H1 (cell line): ENCODE data around the gene INO80C. TPM values are rescaled to one million over a fixed set of nuclear protein-coding genes. Genes with fewer than 3 reads are reported as not detected.

Experiments
- CTCF ChIA-PET: fragments of 300-600 bp; sonication (Branson Sonifier 250); formaldehyde crosslinking; loops from one replicate; lab custom pipeline; 2021; ENCODE audit not compliant: partially characterized antibody; lab: Charles Lee
- POLR2A ChIA-PET: fragments of 300-600 bp; sonication (Branson Sonifier 250); formaldehyde crosslinking; loops from one replicate; lab custom pipeline; 2021; ENCODE audit warnings: inconsistent platforms; ENCODE audit not compliant: partially characterized antibody; lab: Charles Lee
- DNase-seq, 2 experiments: peaks; one replicate each; pipeline versions ENCODE4 v3.0.0 to v3.0.0-alpha.2; 2010 to 2022; ENCODE audit warnings: low spot score in 2 of 2, low read depth in 1 of 2, mixed read lengths in 1 of 2
- FAIRE-seq: peaks from 2 replicates; lab custom pipeline; 2011; peaks lifted over from hg19 to GRCh38; lab: Jason Lieb, UNC
- H2AFZ ChIP-seq: 2 replicates; pipeline ENCODE4 v1.8.1; 2012; ENCODE audit warnings: low read length, inconsistent platforms
- H2AK5ac ChIP-seq: 2 replicates; pipeline ENCODE4 v1.6.1; 2013; ENCODE audit warnings: low read depth, low read length
- H2BK120ac ChIP-seq: replicated peaks from 2 replicates; pipeline ENCODE3; 2013; ENCODE audit warnings: low read depth, low read length, inconsistent platforms
- H2BK12ac ChIP-seq: 2 replicates; pipeline ENCODE4 v1.6.1; 2013; ENCODE audit warnings: low read depth, low read length
- H2BK15ac ChIP-seq: 2 replicates; pipeline ENCODE4 v1.6.1; 2013; ENCODE audit warnings: low read length
- H2BK20ac ChIP-seq: 2 replicates; pipeline ENCODE4 v1.6.1; 2013; ENCODE audit warnings: low read length
- H2BK5ac ChIP-seq: 2 replicates; pipeline ENCODE4 v1.6.1; 2013; ENCODE audit warnings: low read depth, low read length
- H3K14ac ChIP-seq: 2 replicates; pipeline ENCODE4 v1.6.1; 2013; ENCODE audit warnings: inconsistent platforms; ENCODE audit not compliant: insufficient read length
- H3K18ac ChIP-seq: 2 replicates; pipeline ENCODE4 v1.6.1; 2013; ENCODE audit warnings: low read length; ENCODE audit errors: extremely low read depth
- H3K23ac ChIP-seq: 2 replicates; pipeline ENCODE4 v1.6.1; 2013; ENCODE audit warnings: inconsistent platforms; ENCODE audit not compliant: insufficient read length
- H3K23me2 ChIP-seq: 2 replicates; pipeline ENCODE4 v1.6.1; 2013; ENCODE audit warnings: low read depth, low read length
- H3K27ac ChIP-seq: 2 replicates; pipeline ENCODE4 v1.6.1; 2011; ENCODE audit warnings: low read depth, low read length, inconsistent platforms
- H3K27me3 ChIP-seq, 4 experiments: replicated peaks in 1 of 4; 1 replicate in 1 of 4; 2 replicates in 3 of 4; pipeline versions ENCODE4 v1.6.1 to v1.8.1; 2011 to 2013; ENCODE audit warnings: low read length in 3 of 4, mild to moderate bottlenecking in 3 of 4, inconsistent platforms in 2 of 4, mixed read lengths in 2 of 4, moderate library complexity in 1 of 4; ENCODE audit not compliant: control insufficient read depth in 3 of 4, insufficient read depth in 3 of 4; ENCODE audit errors: extremely low read depth in 1 of 4
- H3K36me3 ChIP-seq, 4 experiments: 2 replicates each; pipeline versions ENCODE4 v1.6.1 to v1.8.1; 2011 to 2013; ENCODE audit warnings: mild to moderate bottlenecking in 4 of 4, low read length in 3 of 4, moderate library complexity in 2 of 4, control low read depth in 1 of 4, inconsistent platforms in 1 of 4; ENCODE audit not compliant: insufficient read depth in 4 of 4, control insufficient read depth in 2 of 4
- H3K4ac ChIP-seq: replicated peaks from 2 replicates; pipeline ENCODE3; 2013; ENCODE audit warnings: low read length, low read depth, mixed read lengths, inconsistent platforms; ENCODE audit not compliant: insufficient read length
- H3K4me1 ChIP-seq, 4 experiments: replicated peaks in 1 of 4; 1 replicate in 1 of 4; 2 replicates in 3 of 4; pipeline versions ENCODE4 v1.6.1 to v1.8.1; 2011 to 2013; ENCODE audit warnings: low read length in 3 of 4, inconsistent platforms in 2 of 4, mixed read lengths in 1 of 4; ENCODE audit not compliant: insufficient read depth in 4 of 4, control insufficient read depth in 3 of 4
- H3K4me2 ChIP-seq, 2 experiments: 2 replicates each; pipeline versions ENCODE4 v1.6.1 to v1.8.1; 2011 to 2013; ENCODE audit warnings: low read depth in 2 of 2, low read length in 2 of 2, control low read depth in 1 of 2, inconsistent platforms in 1 of 2, mild to moderate bottlenecking in 1 of 2; ENCODE audit not compliant: insufficient read depth in 1 of 2
- H3K4me3 ChIP-seq, 4 experiments: fragments of 200-600, 300-600 bp in 1 of 4; sonication (generic), shearing (Covaris generic), sonication (Bioruptor Twin) in 1 of 4; 2 replicates each; pipeline versions ENCODE4 v1.5.1 to v1.8.1; 2011 to 2016; ENCODE audit warnings: low read length in 4 of 4, low read depth in 3 of 4, control low read depth in 2 of 4, inconsistent platforms in 2 of 4, mild to moderate bottlenecking in 2 of 4, mixed read lengths in 1 of 4, moderate library complexity in 1 of 4; ENCODE audit not compliant: insufficient read depth in 2 of 4; ENCODE audit errors: extremely low read depth in 1 of 4
- H3K56ac ChIP-seq: replicated peaks from 2 replicates; pipeline ENCODE3; 2013; ENCODE audit warnings: low read depth, mild to moderate bottlenecking, mixed read lengths, low read length, inconsistent platforms; ENCODE audit not compliant: insufficient read length
- H3K79me1 ChIP-seq: 2 replicates; pipeline ENCODE4 v1.6.1; 2013; ENCODE audit warnings: low read depth, low read length, control low read depth
- H3K79me2 ChIP-seq, 2 experiments: 2 replicates each; pipeline versions ENCODE4 v1.6.1 to v1.8.1; 2012 to 2013; ENCODE audit warnings: low read length in 2 of 2, mild to moderate bottlenecking in 2 of 2, inconsistent platforms in 1 of 2; ENCODE audit not compliant: insufficient read depth in 2 of 2, control insufficient read depth in 1 of 2
- H3K9ac ChIP-seq, 4 experiments: replicated peaks in 1 of 4; 1 replicate in 1 of 4; 2 replicates in 3 of 4; pipeline versions ENCODE4 v1.6.1 to v1.8.1; 2011 to 2013; ENCODE audit warnings: low read depth in 3 of 4, low read length in 3 of 4, control low read depth in 2 of 4, mild to moderate bottlenecking in 2 of 4, moderate library complexity in 2 of 4, inconsistent platforms in 1 of 4; ENCODE audit errors: extremely low read depth in 1 of 4
- H3K9me3 ChIP-seq, 2 experiments: 2 replicates each; pipeline versions ENCODE4 v1.6.1 to v1.8.1; 2012 to 2013; ENCODE audit warnings: mild to moderate bottlenecking in 2 of 2, moderate library complexity in 2 of 2, control low read depth in 1 of 2, inconsistent platforms in 1 of 2, low read depth in 1 of 2, low read length in 1 of 2, mixed read lengths in 1 of 2; ENCODE audit not compliant: insufficient read depth in 2 of 2
- H4K20me1 ChIP-seq, 2 experiments: replicated peaks in 1 of 2; 2 replicates each; pipeline versions ENCODE3 to v1.8.1; 2011 to 2013; ENCODE audit warnings: inconsistent platforms in 2 of 2, low read length in 2 of 2, mild to moderate bottlenecking in 1 of 2; ENCODE audit not compliant: insufficient read depth in 2 of 2, control insufficient read depth in 1 of 2
- H4K5ac ChIP-seq: 2 replicates; pipeline ENCODE4 v1.6.1; 2013; ENCODE audit warnings: low read length, low read depth, mixed read lengths, inconsistent platforms; ENCODE audit not compliant: insufficient read length
- H4K8ac ChIP-seq: 2 replicates; pipeline ENCODE4 v1.8.0; 2013; ENCODE audit warnings: mild to moderate bottlenecking, moderate library complexity, low read length, inconsistent platforms; ENCODE audit not compliant: insufficient read depth; ENCODE audit errors: extremely low read depth
- H4K91ac ChIP-seq: replicated peaks from 2 replicates; pipeline ENCODE3; 2013; ENCODE audit warnings: low read length, mixed read lengths, inconsistent platforms; ENCODE audit not compliant: insufficient read length
- CBX8 ChIP-seq: fragments of 300-800, 300-1000 bp; sonication (generic); IDR thresholded peaks from 2 replicates; pipeline ENCODE4 v1.7.1; 2016; ENCODE audit warnings: low read depth, low read length, borderline replicate concordance
- JUN ChIP-seq: IDR thresholded peaks from 2 replicates; pipeline ENCODE4 v1.6.1; 2011; ENCODE audit warnings: low read depth, mild to moderate bottlenecking, improper control_type of control experiment, low read length
- KDM4A ChIP-seq: IDR thresholded peaks from one replicate; pipeline ENCODE4 v1.7.1; 2012; ENCODE audit warnings: low read depth, mild to moderate bottlenecking, moderate library complexity, low read length, inconsistent platforms; ENCODE audit not compliant: severe bottlenecking
- NRF1 ChIP-seq: IDR thresholded peaks from 2 replicates; pipeline ENCODE4 v1.6.1; 2011; ENCODE audit warnings: mild to moderate bottlenecking, low read depth, low read length, improper control_type of control experiment
- RNF2 ChIP-seq: fragments of 200-900, 300-1000 bp; sonication (generic); IDR thresholded peaks from 2 replicates; pipeline ENCODE4 v1.7.1; 2016; ENCODE audit warnings: borderline replicate concordance, low read depth, mild to moderate bottlenecking, antibody characterized with exemption, low read length; ENCODE audit not compliant: poor library complexity, severe bottlenecking; ENCODE audit errors: missing control alignments
- polyA plus RNA-seq, 7 experiments: library from polyadenylated mRNA; depleted of rRNA in 3 of 7; stranded (reverse) in 5 of 7; unstranded in 2 of 7; fragments of >200 nt in 5 of 7; fragments of 200-250 nt in 2 of 7; gene quantifications; 1 replicate in 5 of 7; 2 replicates in 1 of 7; 4 replicates in 1 of 7; pipeline versions ENCODE4 v1.2.1 to v1.2.3, GENCODE V29; 2011 to 2013; ENCODE audit warnings: missing spikeins in 2 of 7, mixed read lengths in 2 of 7
- total RNA-seq: library from RNA; stranded (reverse); fragmentation: NEBNext Ultra II Directional; extraction: Animal tissue kit (Norgen Biotek cat#: 25700); gene quantifications from 2 replicates; pipeline ENCODE4 v1.2.1, GENCODE V29; 2021
- TF ChIP-seq, protein P1 (sequence below), 3 experiments: IDR thresholded peaks; 1 replicate in 2 of 3; 2 replicates in 1 of 3; pipeline versions ENCODE4 v1.5.1 to v1.6.1; 2011; ENCODE audit warnings: low read length in 3 of 3, mild to moderate bottlenecking in 3 of 3, inconsistent platforms in 2 of 3, low read depth in 1 of 3, moderate library complexity in 1 of 3; ENCODE audit not compliant: insufficient read depth in 1 of 3; ENCODE audit errors: control extremely low read depth in 1 of 3

INO80C gene
- total and polyA plus RNA-seq, 2 of the 8 experiments (the other 6 are each of a cell fraction or from before 2014, with no cell fraction given) = 30.1 to 48.9 TPM

DNA sequence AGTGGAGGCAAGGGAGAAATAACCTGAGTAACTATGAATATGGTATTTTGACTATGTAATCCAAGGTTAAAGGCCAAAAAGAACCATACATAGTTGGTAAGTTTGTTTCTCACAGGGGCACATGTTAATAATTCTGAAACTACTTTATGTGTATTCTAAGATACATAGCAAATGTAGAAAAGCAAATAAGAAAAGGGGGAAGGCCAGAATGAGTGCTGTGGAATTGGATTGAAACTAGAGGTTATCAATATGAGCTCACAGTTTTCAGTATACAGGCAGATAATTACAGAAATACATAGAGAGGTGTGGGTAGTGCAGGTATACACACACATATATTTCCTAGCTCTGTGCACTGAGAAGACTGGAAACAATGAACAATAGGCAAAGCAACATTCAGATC lies 13.7 kb downstream of the INO80C start:
- Histone ChIP-seq H3K4ac (no peak overlapping the region), H2AK5ac (no peak overlapping the region), H3K9me3 (no peaks in the 10 kb centered on the region), H3K23ac (no peak overlapping the region), H4K8ac (no peak overlapping the region), H2AFZ (no peak overlapping the region), H2BK120ac (no peak overlapping the region), H3K27ac (no peak overlapping the region), H3K18ac (no peak overlapping the region), H2BK5ac (no peak overlapping the region), H4K20me1 (peaks cover 0 to 3% of the 10 kb centered on the region in 2 experiments), H4K5ac (no peak overlapping the region), H2BK12ac (no peak overlapping the region), H3K27me3 (no peaks in the 10 kb centered on the region), H3K14ac (no peak overlapping the region), H2BK15ac (no peak overlapping the region), H3K56ac (no peak overlapping the region), H3K4me1 (peaks cover 2 to 12% (median 7%) of the 10 kb centered on the region in 4 experiments; a peak in 6 of 7 replicates), H3K36me3 (peaks cover 0 to 5% (median 0%) of the 10 kb centered on the region in 4 experiments; a peak in 1 of 8 replicates), H3K9ac (no peak overlapping the region), H3K79me1 (peaks cover 4% of the 10 kb centered on the region; the same call in 1 of the 2 replicates), H3K4me2 (no peak overlapping the region), H3K79me2 (peaks cover 6 to 80% of the 10 kb centered on the region in 2 experiments; a peak in 3 of 4 replicates), H4K91ac (no peak overlapping the region)
- CTCF ChIA-PET = no interaction called here
- FAIRE-seq (no peak), DNase-seq (no peak)
- TF ChIP-seq KDM4A = no peak
- no peak for TF ChIP-seq JUN
- TF ChIP-seq CBX8 = no peak
- no peak for TF ChIP-seq RNF2
- TF ChIP-seq, protein P1, sequence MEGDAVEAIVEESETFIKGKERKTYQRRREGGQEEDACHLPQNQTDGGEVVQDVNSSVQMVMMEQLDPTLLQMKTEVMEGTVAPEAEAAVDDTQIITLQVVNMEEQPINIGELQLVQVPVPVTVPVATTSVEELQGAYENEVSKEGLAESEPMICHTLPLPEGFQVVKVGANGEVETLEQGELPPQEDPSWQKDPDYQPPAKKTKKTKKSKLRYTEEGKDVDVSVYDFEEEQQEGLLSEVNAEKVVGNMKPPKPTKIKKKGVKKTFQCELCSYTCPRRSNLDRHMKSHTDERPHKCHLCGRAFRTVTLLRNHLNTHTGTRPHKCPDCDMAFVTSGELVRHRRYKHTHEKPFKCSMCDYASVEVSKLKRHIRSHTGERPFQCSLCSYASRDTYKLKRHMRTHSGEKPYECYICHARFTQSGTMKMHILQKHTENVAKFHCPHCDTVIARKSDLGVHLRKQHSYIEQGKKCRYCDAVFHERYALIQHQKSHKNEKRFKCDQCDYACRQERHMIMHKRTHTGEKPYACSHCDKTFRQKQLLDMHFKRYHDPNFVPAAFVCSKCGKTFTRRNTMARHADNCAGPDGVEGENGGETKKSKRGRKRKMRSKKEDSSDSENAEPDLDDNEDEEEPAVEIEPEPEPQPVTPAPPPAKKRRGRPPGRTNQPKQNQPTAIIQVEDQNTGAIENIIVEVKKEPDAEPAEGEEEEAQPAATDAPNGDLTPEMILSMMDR (IDR thresholded peaks at IDR 0.05; ENCODE audit: control extremely low read depth in 1 of 3, insufficient read depth in 1 of 3, low read depth in 1 of 3, low read length in 3 of 3) = no peak
- no peak for TF ChIP-seq NRF1
- TF ChIP-seq, all 59 proteins: peak for 0
- Histone ChIP-seq H3K23me2 (0 out of 2 replicates have a peak, but pooled peaks cover 1% of the 10 kb centered on the region), H3K4me3 (no peak overlapping the region), H2BK20ac (no peak overlapping the region)
- POLR2A ChIA-PET = interaction anchor here (0.7 to 2.6 kb wide), 3 partner anchors 8 to 17 kb away, joined by 3 to 8 read pairs (median 3); no protein-coding TSS in a partner anchor
